Mesenchymal stem cell (in vitro differentiated cells and primary cell): ENCODE measurements around the gene RCOR1.
A peak's percentile ranks its signal among the peaks of the same experiment; 100 is the strongest.

Experiments used
- DNase-seq: peaks from one replicate; pipeline ENCODE4 v3.0.0-alpha.2; 2013
- H2AFZ ChIP-seq: one replicate; pipeline ENCODE4 v1.6.1; 2013; ENCODE audit warnings: low read depth, mild to moderate bottlenecking, control low read depth, inconsistent platforms, low read length, moderate library complexity
- H2AK5ac ChIP-seq: 2 replicates; pipeline ENCODE4 v1.6.1; 2013; ENCODE audit warnings: low read length, moderate library complexity, mild to moderate bottlenecking, inconsistent platforms; ENCODE audit not compliant: severe bottlenecking
- H2BK120ac ChIP-seq: one replicate; pipeline ENCODE4 v1.6.1; 2013; ENCODE audit warnings: low read depth, mild to moderate bottlenecking, inconsistent platforms, low read length, moderate library complexity
- H2BK12ac ChIP-seq, 2 experiments: one replicate each; pipeline ENCODE4 v1.6.1; 2013; ENCODE audit warnings: inconsistent platforms in 2 of 2, low read length in 2 of 2, mild to moderate bottlenecking in 2 of 2, moderate library complexity in 2 of 2, control low read depth in 1 of 2
- H2BK15ac ChIP-seq: one replicate; pipeline ENCODE4 v1.6.1; 2013; ENCODE audit warnings: mild to moderate bottlenecking, low read depth, inconsistent platforms; ENCODE audit not compliant: poor library complexity, severe bottlenecking
- H2BK5ac ChIP-seq: 2 replicates; pipeline ENCODE4 v1.6.1; 2013; ENCODE audit warnings: low read depth, mild to moderate bottlenecking, low read length, control low read depth, inconsistent platforms; ENCODE audit not compliant: poor library complexity, severe bottlenecking
- H3K14ac ChIP-seq, 2 experiments: one replicate each; pipeline ENCODE4 v1.6.1; 2013; ENCODE audit warnings: inconsistent platforms in 2 of 2, low read length in 2 of 2, control low read depth in 1 of 2, mild to moderate bottlenecking in 1 of 2, moderate library complexity in 1 of 2
- H3K18ac ChIP-seq, 2 experiments: one replicate each; pipeline ENCODE4 v1.6.1; 2013; ENCODE audit warnings: inconsistent platforms in 2 of 2, low read length in 2 of 2, control low read depth in 1 of 2, low read depth in 1 of 2, mild to moderate bottlenecking in 1 of 2
- H3K23ac ChIP-seq, 2 experiments: one replicate each; pipeline ENCODE4 v1.6.1; 2013; ENCODE audit warnings: inconsistent platforms in 2 of 2, low read length in 2 of 2, mild to moderate bottlenecking in 2 of 2, moderate library complexity in 2 of 2, control low read depth in 1 of 2
- H3K27ac ChIP-seq: 2 replicates; pipeline ENCODE4 v1.5.1; 2013; ENCODE audit warnings: mild to moderate bottlenecking, moderate library complexity, low read length, control low read depth, inconsistent platforms; ENCODE audit not compliant: poor library complexity, severe bottlenecking
- H3K27me3 ChIP-seq, 2 experiments: 2 replicates each; pipeline versions ENCODE4 v1.6.1 to v1.7.0; 2013; ENCODE audit warnings: low read length in 2 of 2, mild to moderate bottlenecking in 2 of 2, moderate library complexity in 2 of 2, control low read depth in 1 of 2, inconsistent platforms in 1 of 2; ENCODE audit not compliant: control insufficient read depth in 1 of 2, insufficient read depth in 1 of 2
- H3K36me3 ChIP-seq, 2 experiments: 2 replicates each; pipeline versions ENCODE4 v1.6.1 to v1.7.0; 2013; ENCODE audit warnings: low read length in 2 of 2, control low read depth in 1 of 2, inconsistent platforms in 1 of 2, low read depth in 1 of 2, mild to moderate bottlenecking in 1 of 2; ENCODE audit not compliant: insufficient read depth in 2 of 2, control insufficient read depth in 1 of 2
- H3K4ac ChIP-seq, 2 experiments: one replicate each; pipeline ENCODE4 v1.6.1; 2013; ENCODE audit warnings: inconsistent platforms in 2 of 2, low read length in 2 of 2, mild to moderate bottlenecking in 2 of 2, moderate library complexity in 2 of 2, control low read depth in 1 of 2, low read depth in 1 of 2
- H3K4me1 ChIP-seq: 2 replicates; pipeline ENCODE4 v1.6.1; 2013; ENCODE audit warnings: low read depth, low read length, control low read depth; ENCODE audit not compliant: control insufficient read depth, insufficient read depth
- H3K4me2 ChIP-seq: 2 replicates; pipeline ENCODE4 v1.6.1; 2013; ENCODE audit warnings: low read length, mild to moderate bottlenecking, inconsistent platforms; ENCODE audit not compliant: poor library complexity, severe bottlenecking
- H3K4me3 ChIP-seq, 2 experiments: 2 replicates each; pipeline versions ENCODE4 v1.5.1 to v1.7.0; 2013; ENCODE audit warnings: low read length in 2 of 2, mild to moderate bottlenecking in 2 of 2, control low read depth in 1 of 2, low read depth in 1 of 2; ENCODE audit not compliant: insufficient read depth in 1 of 2
- H3K79me1 ChIP-seq: replicated peaks from 2 replicates; pipeline ENCODE4 v1.6.1; 2013; ENCODE audit warnings: mild to moderate bottlenecking, control low read depth, low read length, inconsistent platforms; ENCODE audit not compliant: poor library complexity, severe bottlenecking
- H3K9ac ChIP-seq: 2 replicates; pipeline ENCODE4 v1.7.0; 2013; ENCODE audit warnings: mild to moderate bottlenecking, low read length, moderate library complexity
- H3K9me3 ChIP-seq: 2 replicates; pipeline ENCODE4 v1.7.0; 2013; ENCODE audit warnings: mild to moderate bottlenecking, low read length; ENCODE audit not compliant: control insufficient read depth
- H4K8ac ChIP-seq: one replicate; pipeline ENCODE4 v1.6.1; 2013; ENCODE audit warnings: inconsistent platforms, mild to moderate bottlenecking, low read length, moderate library complexity
- H4K91ac ChIP-seq: one replicate; pipeline ENCODE4 v1.6.1; 2013; ENCODE audit warnings: mild to moderate bottlenecking, low read length, inconsistent platforms
- WGBS: methylation state at CpG from one replicate; pipeline ENCODE4 v1.1.7; 2013; ENCODE audit warnings: mixed read lengths; 5-methylcytosine and 5-hydroxymethylcytosine counted together

The RCOR1 gene

DNA sequence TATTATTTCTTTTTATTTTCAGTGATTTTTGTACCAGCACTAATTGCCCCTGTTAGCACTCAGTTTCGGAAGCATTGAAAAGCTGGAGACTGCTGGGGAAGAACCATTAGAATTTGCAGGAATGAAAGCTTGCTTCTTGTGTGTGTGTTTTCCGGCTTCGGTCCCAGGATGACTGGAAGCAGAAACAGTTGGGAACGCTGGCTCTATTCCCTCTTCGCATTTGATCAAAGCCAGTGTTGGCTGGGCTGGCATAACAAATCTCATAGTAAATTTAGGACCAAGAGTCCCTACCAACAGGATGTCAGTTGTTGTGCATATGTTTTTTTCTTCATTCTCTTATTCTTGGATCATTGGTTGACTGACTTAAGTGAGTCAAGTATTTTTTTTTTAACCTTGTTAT lies 131.2 kb downstream of the RCOR1 start:
- H3K18ac ChIP-seq, result no peak overlapping the region
- H3K14ac ChIP-seq, result no peak overlapping the region
- H2BK15ac ChIP-seq, result no peak overlapping the region
- peak overlapping the region in 1 of 2 experiments; percentile 42 for H2BK12ac ChIP-seq
- H4K91ac ChIP-seq, result no peak overlapping the region
- H4K8ac ChIP-seq, result no peak overlapping the region
- H3K9me3 ChIP-seq, result no peaks in the 10 kb centered on the region
- no peaks in the 10 kb centered on the region for H3K27me3 ChIP-seq
- no peak overlapping the region for H2AFZ ChIP-seq
- H2BK120ac ChIP-seq, result no peak overlapping the region
- H3K23ac ChIP-seq, result no peak overlapping the region
- H3K4me3 ChIP-seq, result no peak overlapping the region
- no peak overlapping the region for H3K4ac ChIP-seq
- 95% methylated on average over 5 of the region's 5 CpGs for WGBS
- no peak overlapping the region for H3K27ac ChIP-seq
- H3K4me2 ChIP-seq, result no peak overlapping the region
- no peak for DNase-seq
- H2AK5ac ChIP-seq, result no peak overlapping the region
- H3K4me1 ChIP-seq, result no peaks in the 10 kb centered on the region
- H3K36me3 ChIP-seq, result peaks cover 42 to 82% of the 10 kb centered on the region in 2 experiments
- H2BK5ac ChIP-seq, result no peak overlapping the region
- no peak overlapping the region for H3K9ac ChIP-seq
- peaks cover 13% of the 10 kb centered on the region for H3K79me1 ChIP-seq

DNA sequence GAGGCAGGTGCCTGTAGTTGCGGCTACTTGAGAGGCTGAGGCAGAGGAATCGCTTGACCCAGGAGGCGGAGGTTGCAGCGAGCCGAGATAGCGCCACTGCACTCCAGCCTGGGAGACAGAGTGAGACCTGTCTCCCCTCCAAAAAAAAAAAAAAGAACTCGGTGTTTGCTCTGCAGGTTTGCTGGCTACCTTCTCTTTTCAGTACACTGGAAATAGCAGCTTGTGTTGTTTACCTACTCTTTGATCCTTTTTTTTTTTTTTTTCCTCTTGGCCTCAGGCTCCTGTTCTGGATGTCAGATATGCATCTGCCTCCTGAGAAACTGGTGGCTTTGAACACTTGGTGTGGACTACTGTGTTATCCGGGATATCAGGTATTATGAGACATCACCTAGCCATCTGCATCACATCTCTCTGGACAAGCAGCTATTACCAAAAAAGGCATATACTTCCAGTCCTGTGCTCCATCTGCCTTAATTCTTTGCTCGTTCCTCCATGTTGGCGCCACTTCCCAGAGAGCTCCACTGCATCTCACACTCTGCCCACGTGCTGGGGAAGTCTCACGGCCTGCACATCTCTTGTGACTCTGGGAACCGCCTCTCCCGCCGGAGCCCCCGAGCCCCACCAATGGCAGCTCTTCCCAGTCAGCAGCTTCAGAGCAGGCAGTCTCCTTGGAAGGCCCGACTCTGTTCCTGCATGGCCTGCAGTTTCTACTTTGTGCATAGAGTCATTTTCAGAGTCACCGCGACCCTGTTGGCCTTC lies 133.9 kb downstream of the RCOR1 start:
- Histone ChIP-seq H3K4me1 (no peaks in the 10 kb centered on the region), H3K23ac (no peak overlapping the region), H2BK12ac (no peak overlapping the region), H3K18ac (no peak overlapping the region), H2AFZ (no peak overlapping the region), H3K36me3 (peaks cover 50 to 86% of the 10 kb centered on the region in 2 experiments), H2BK5ac (no peak overlapping the region), H3K4ac (no peak overlapping the region), H2BK15ac (no peak overlapping the region), H3K27ac (no peak overlapping the region), H3K14ac (no peak overlapping the region), H3K79me1 (peaks cover 4% of the 10 kb centered on the region), H2BK120ac (no peak overlapping the region), H3K4me3 (no peak overlapping the region), H2AK5ac (no peak overlapping the region), H4K8ac (no peak overlapping the region), H4K91ac (no peak overlapping the region), H3K27me3 (no peaks in the 10 kb centered on the region), H3K4me2 (no peak overlapping the region), H3K9ac (no peak overlapping the region), H3K9me3 (no peaks in the 10 kb centered on the region)
- 93% methylated on average over 18 of the region's 19 CpGs for WGBS
- DNase-seq, result no peak

DNA sequence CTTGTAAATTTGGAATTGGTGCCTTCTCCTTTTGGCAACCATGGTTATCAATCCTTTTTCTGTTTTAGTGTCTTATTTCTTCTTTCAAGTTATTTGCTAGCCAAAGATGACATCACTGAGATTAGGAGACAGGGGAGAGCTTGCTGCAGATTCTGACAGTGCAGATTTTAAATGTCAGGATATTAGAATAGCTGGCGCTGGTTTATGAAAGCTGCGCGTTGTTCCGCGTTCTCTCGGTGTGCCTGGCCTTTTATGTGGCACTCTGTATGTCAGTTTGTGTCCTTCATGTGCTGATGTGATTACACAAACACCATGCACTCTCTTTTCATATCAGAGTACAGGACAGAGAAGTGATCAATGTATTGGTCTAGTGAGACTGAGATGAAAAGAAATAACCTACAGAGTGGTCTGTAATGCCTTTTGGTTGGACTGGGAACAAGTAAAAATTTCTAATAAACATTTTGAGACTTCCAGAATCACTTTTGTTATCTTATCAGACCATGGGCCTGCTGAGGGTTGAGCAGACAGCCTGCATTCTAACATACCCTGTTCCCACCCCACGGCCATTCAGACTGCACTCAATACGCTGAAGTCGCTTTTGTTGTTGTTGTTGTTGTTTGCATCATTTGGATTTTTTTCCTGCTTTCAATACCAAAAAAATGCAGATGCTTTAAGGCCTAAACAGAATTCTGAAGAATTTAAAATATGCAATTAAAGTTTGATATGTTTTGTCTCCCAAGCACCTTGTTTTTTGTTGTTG lies 135.1 kb downstream of the RCOR1 start:
- no peaks in the 10 kb centered on the region for H3K9me3 ChIP-seq
- H3K79me1 ChIP-seq, result peaks cover 5% of the 10 kb centered on the region
- H3K4me1 ChIP-seq, result no peaks in the 10 kb centered on the region
- no peaks in the 10 kb centered on the region for H3K27me3 ChIP-seq
- 83% methylated on average over 4 of the region's 9 CpGs for WGBS
- H2BK12ac ChIP-seq, result no peak overlapping the region
- H2AK5ac ChIP-seq, result no peak overlapping the region
- no peak overlapping the region for H4K91ac ChIP-seq
- peaks cover 56 to 76% of the 10 kb centered on the region in 2 experiments for H3K36me3 ChIP-seq
- no peak overlapping the region for H3K18ac ChIP-seq
- H2BK15ac ChIP-seq, result no peak overlapping the region
- H2BK120ac ChIP-seq, result no peak overlapping the region
- H3K27ac ChIP-seq, result no peak overlapping the region
- no peak overlapping the region for H4K8ac ChIP-seq
- no peak for DNase-seq
- no peak overlapping the region for H3K4me3 ChIP-seq
- H3K14ac ChIP-seq, result no peak overlapping the region
- H3K4ac ChIP-seq, result no peak overlapping the region
- no peak overlapping the region for H3K23ac ChIP-seq
- no peak overlapping the region for H2AFZ ChIP-seq
- no peak overlapping the region for H3K4me2 ChIP-seq
- no peak overlapping the region for H3K9ac ChIP-seq
- no peak overlapping the region for H2BK5ac ChIP-seq

DNA sequence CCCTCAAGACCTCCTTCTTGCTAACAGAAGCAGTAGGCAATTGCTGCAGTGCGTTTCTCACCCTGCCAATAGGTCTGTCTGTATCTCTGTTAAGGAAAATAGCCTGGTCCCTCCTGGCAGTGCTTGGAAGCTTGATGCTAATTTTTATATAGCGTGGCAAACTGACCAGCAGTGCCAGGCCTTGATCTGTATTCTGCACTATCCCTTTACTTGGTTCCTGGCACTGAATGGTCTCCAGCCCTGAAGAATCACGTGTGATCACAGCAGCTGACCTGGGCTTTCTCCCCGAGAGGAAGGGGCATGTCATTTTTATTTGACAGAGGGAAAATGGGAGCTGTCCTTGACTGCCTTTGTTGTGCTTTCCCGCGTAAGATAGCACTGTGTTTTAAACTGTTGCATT lies 136.1 kb downstream of the RCOR1 start:
- H3K14ac ChIP-seq, result no peak overlapping the region
- H2AFZ ChIP-seq, result no peak overlapping the region
- no peak overlapping the region for H4K8ac ChIP-seq
- WGBS, result 97% methylated on average over 6 of the region's 6 CpGs
- no peaks in the 10 kb centered on the region for H3K27me3 ChIP-seq
- no peak overlapping the region for H3K9ac ChIP-seq
- H3K4me3 ChIP-seq, result no peak overlapping the region
- H3K36me3 ChIP-seq, result peaks cover 55 to 68% of the 10 kb centered on the region in 2 experiments
- no peak overlapping the region for H3K4me2 ChIP-seq
- DNase-seq, result no peak
- H2AK5ac ChIP-seq, result no peak overlapping the region
- H2BK15ac ChIP-seq, result no peak overlapping the region
- no peak overlapping the region for H4K91ac ChIP-seq
- H3K4ac ChIP-seq, result no peak overlapping the region
- no peak overlapping the region for H3K18ac ChIP-seq
- H2BK5ac ChIP-seq, result no peak overlapping the region
- no peaks in the 10 kb centered on the region for H3K9me3 ChIP-seq
- no peak overlapping the region for H3K23ac ChIP-seq
- no peak overlapping the region for H2BK120ac ChIP-seq
- H3K27ac ChIP-seq, result no peak overlapping the region
- H2BK12ac ChIP-seq, result no peak overlapping the region
- peaks cover 2% of the 10 kb centered on the region for H3K4me1 ChIP-seq
- peaks cover 7% of the 10 kb centered on the region for H3K79me1 ChIP-seq
